ENCODE measurements around the gene DENND4B. TPM values are rescaled to one million over a fixed set of nuclear protein-coding genes. Genes with fewer than 3 reads are reported as not detected.

Gene DENND4B
- total RNA-seq, 2 experiments from 2014 or later, result 102 to 107 TPM

- ChIA-PET POLR2A (interaction anchor here (2.8 kb wide), 1 partner anchor 39 kb away, joined by 11 read pairs; the partner anchor contains the start of gene GATAD2B), CTCF (interaction anchor here (1.5 kb wide), 1 partner anchor 37 kb away, joined by 4 read pairs; no protein-coding TSS in a partner anchor)
- intact Hi-C loops (cut with micrococcal nuclease), result no loop called here
- Mint-ChIP-seq H3K27ac (no peak overlapping the region), H3K4me3 (no peak overlapping the region), H3K36me3 (ENCODE audit: low read depth) (peaks cover 21% of the 10 kb centered on the region), H3K9me3 (no peaks in the 10 kb centered on the region), H3K27me3 (no peaks in the 10 kb centered on the region), H3K4me1 (ENCODE audit: low read depth) (peaks cover 27% of the 10 kb centered on the region)
- no peak for TF ChIP-seq CTCF (IDR thresholded peaks at IDR 0.05)
- no peak for ATAC-seq
- no peak for DNase-seq
Measured at GRCh38 chr1:153883223-153883622, 63.3 kb downstream of the DENND4B start.

GRCh38 chr1:153882296-153882912 is 64.1 kb downstream of the DENND4B start:
- no peak for TF ChIP-seq CTCF (IDR thresholded peaks at IDR 0.05)
- Mint-ChIP-seq H3K4me1 (ENCODE audit: low read depth) (peaks cover 21% of the 10 kb centered on the region), H3K27ac (no peak overlapping the region), H3K27me3 (no peaks in the 10 kb centered on the region), H3K9me3 (no peaks in the 10 kb centered on the region), H3K4me3 (no peak overlapping the region), H3K36me3 (ENCODE audit: low read depth) (peaks cover 16% of the 10 kb centered on the region)
- intact Hi-C loops (cut with micrococcal nuclease), result no loop called here
- peak; percentile 62 for ATAC-seq
- ChIA-PET CTCF (interaction anchor here (1.2 to 1.5 kb wide), 2 partner anchors 38 to 76 kb away, joined by 3 to 4 read pairs; no protein-coding TSS in a partner anchor), POLR2A (interaction anchor here (0.8 to 2.8 kb wide), 4 partner anchors 11 to 80 kb away, joined by 3 to 11 read pairs (median 4); partner anchors contain the start of gene GATAD2B)
- DNase-seq, result no peak

GRCh38 chr1:153881751-153882150 is 64.8 kb downstream of the DENND4B start:
- DNase-seq (peak; percentile 6), ATAC-seq (no peak)
- H3K4me3 Mint-ChIP-seq, result no peak overlapping the region
- ChIA-PET CTCF (interaction anchor here (1.2 to 1.4 kb wide), 2 partner anchors 32 to 75 kb away, joined by 3 read pairs; no protein-coding TSS in a partner anchor), POLR2A (interaction anchor here (0.9 to 2.8 kb wide), 4 partner anchors 12 to 79 kb away, joined by 3 to 11 read pairs (median 5); partner anchors contain the start of gene GATAD2B)
- H3K9me3 Mint-ChIP-seq, result no peaks in the 10 kb centered on the region
- H3K27ac Mint-ChIP-seq, result no peak overlapping the region
- TF ChIP-seq CTCF (IDR thresholded peaks at IDR 0.05), result no peak
- H3K4me1 Mint-ChIP-seq (ENCODE audit: low read depth), result peaks cover 15% of the 10 kb centered on the region
- no peaks in the 10 kb centered on the region for H3K27me3 Mint-ChIP-seq
- peaks cover 13% of the 10 kb centered on the region for H3K36me3 Mint-ChIP-seq (ENCODE audit: low read depth)
- intact Hi-C loops (cut with micrococcal nuclease), result no loop called here

GRCh38 chr1:153880962-153881361 is 65.6 kb downstream of the DENND4B start:
- ATAC-seq, result peak; percentile 72
- Mint-ChIP-seq H3K9me3 (no peaks in the 10 kb centered on the region), H3K27me3 (no peaks in the 10 kb centered on the region), H3K36me3 (ENCODE audit: low read depth) (peaks cover 12% of the 10 kb centered on the region), H3K4me1 (ENCODE audit: low read depth) (peaks cover 18% of the 10 kb centered on the region), H3K4me3 (no peak overlapping the region), H3K27ac (no peak overlapping the region)
- intact Hi-C loops (cut with micrococcal nuclease), result no loop called here
- DNase-seq, result peak; percentile 58
- CTCF ChIA-PET, result interaction anchor here (1.4 kb wide), 1 partner anchor 31 kb away, joined by 3 read pairs; no protein-coding TSS in a partner anchor
- no peak for TF ChIP-seq CTCF (IDR thresholded peaks at IDR 0.05)
- POLR2A ChIA-PET, result interaction anchor here (0.7 to 2.8 kb wide), 6 partner anchors 12 to 84 kb away, joined by 3 to 11 read pairs (median 4); partner anchors contain the start of gene GATAD2B

GRCh38 chr1:153880024-153880423 is 66.5 kb downstream of the DENND4B start:
- no peak for TF ChIP-seq CTCF (IDR thresholded peaks at IDR 0.05)
- no peak overlapping the region for H3K27ac Mint-ChIP-seq
- CTCF ChIA-PET, result no interaction called here
- no peaks in the 10 kb centered on the region for H3K9me3 Mint-ChIP-seq
- peaks cover 23% of the 10 kb centered on the region for H3K4me1 Mint-ChIP-seq (ENCODE audit: low read depth)
- peaks cover 16% of the 10 kb centered on the region for H3K36me3 Mint-ChIP-seq (ENCODE audit: low read depth)
- no peak overlapping the region for H3K4me3 Mint-ChIP-seq
- intact Hi-C loops (cut with micrococcal nuclease), result no loop called here
- no peaks in the 10 kb centered on the region for H3K27me3 Mint-ChIP-seq
- no peak for ATAC-seq
- POLR2A ChIA-PET, result interaction anchor here (0.7 kb wide), 1 partner anchor 83 kb away, joined by 3 read pairs; no protein-coding TSS in a partner anchor
- no peak for DNase-seq

Measured in activated CD8-positive, alpha-beta T cell treated with anti-CD3 and anti-CD28 coated beads for 36 hours (primary cell).